Natural killer cell (primary cell): ENCODE results near the gene S1PR3. TPM values are rescaled to one million over a fixed set of nuclear protein-coding genes. Genes with fewer than 3 reads are reported as not detected.

Source experiments
- ATAC-seq, 3 donors: fragments of 150-1000 bp in 2 of 3; fragments of 200-7000 bp in 1 of 3; cut with Tn5 transposase; 1 replicate in 1 of 3; 2 replicates in 2 of 3; pipeline ENCODE4 v1.10.0; 2021; ENCODE audit warnings: mild to moderate bottlenecking in 2 of 3, moderate library complexity in 2 of 3
- DNase-seq, 2 donors: peaks; one replicate each; pipeline versions ENCODE4 v3.0.0 to v3.0.0-alpha.2; 2013 to 2021; ENCODE audit warnings: mixed read lengths in 1 of 2
- H3K27ac ChIP-seq: one replicate; pipeline ENCODE4 v1.5.1; 2013; ENCODE audit warnings: mild to moderate bottlenecking, low read length
- H3K27me3 ChIP-seq: one replicate; pipeline ENCODE4 v1.6.1; 2013; ENCODE audit warnings: low read length; ENCODE audit not compliant: control insufficient read depth, insufficient read depth
- H3K36me3 ChIP-seq: one replicate; pipeline ENCODE4 v1.6.1; 2013; ENCODE audit warnings: low read length; ENCODE audit not compliant: control insufficient read depth, insufficient read depth
- H3K4me1 ChIP-seq: one replicate; pipeline ENCODE4 v1.6.1; 2013; ENCODE audit warnings: low read length; ENCODE audit not compliant: control insufficient read depth, insufficient read depth
- H3K4me3 ChIP-seq: one replicate; pipeline ENCODE4 v1.5.1; 2013; ENCODE audit warnings: low read length
- H3K9me3 ChIP-seq: one replicate; pipeline ENCODE4 v1.6.1; 2013; ENCODE audit warnings: low read length; ENCODE audit not compliant: control insufficient read depth, insufficient read depth
- H3K27ac Mint-ChIP-seq, 2 donors: one replicate each; pipeline ENCODE4 v1.8.0; 2022; ENCODE audit warnings: mild to moderate bottlenecking in 2 of 2, mixed read lengths in 2 of 2, moderate library complexity in 1 of 2
- H3K27me3 Mint-ChIP-seq, 2 donors: one replicate each; pipeline ENCODE4 v1.8.0; 2022; ENCODE audit warnings: low read depth in 2 of 2, mixed read lengths in 2 of 2
- H3K36me3 Mint-ChIP-seq: one replicate; pipeline ENCODE4 v1.8.0; 2022; ENCODE audit warnings: mixed read lengths
- H3K4me1 Mint-ChIP-seq, 2 donors: one replicate each; pipeline ENCODE4 v1.8.0; 2022; ENCODE audit warnings: mixed read lengths in 2 of 2
- H3K4me3 Mint-ChIP-seq: one replicate; pipeline ENCODE4 v1.8.0; 2022; ENCODE audit warnings: mild to moderate bottlenecking, moderate library complexity, mixed read lengths
- H3K9me3 Mint-ChIP-seq, 2 donors: one replicate each; pipeline ENCODE4 v1.8.0; 2022; ENCODE audit warnings: mixed read lengths in 2 of 2
- CTCF ChIP-seq: fragments of 200-600 bp; IDR thresholded peaks from one replicate; pipeline ENCODE4 v1.8.0; 2022; ENCODE audit warnings: antibody characterized with exemption
- WGBS: methylation state at CpG from one replicate; pipeline ENCODE4 v1.1.7; 2013; ENCODE audit warnings: missing lambda C conversion rate; ENCODE audit not compliant: insufficient coverage; 5-methylcytosine and 5-hydroxymethylcytosine counted together
- intact Hi-C: fragments of 100-400 bp; cut with micrococcal nuclease; formaldehyde crosslinking; loops from one replicate; pipeline ENCODE4 v1.14.2; 2022
- total RNA-seq, 4 donors: library from RNA; stranded (reverse); fragments of 120-200 nt in 1 of 4; gene quantifications; one replicate each; pipeline versions ENCODE4 v1.2.3 to v1.2.4, GENCODE V29; 2013 to 2022

Gene S1PR3
- total RNA-seq, 3 donors from 2014 or later (not counting 1 experiment from before 2014, with no cell fraction given), result 1.1 to 1.5 TPM; not detected in 1

GRCh38 chr9:88974641-88975040 is 16.6 kb upstream of the S1PR3 start:
- 85% methylated on average over 7 of the region's 7 CpGs for WGBS

GRCh38 chr9:88975966-88976889 is 15.0 kb upstream of the S1PR3 start:
- no peak overlapping the region for H3K4me3 Mint-ChIP-seq
- no peaks in the 10 kb centered on the region for H3K36me3 ChIP-seq
- intact Hi-C loops, result no loop called here
- no peaks in the 10 kb centered on the region for H3K9me3 ChIP-seq
- no peak overlapping the region for H3K27ac ChIP-seq
- DNase-seq (no peak), ATAC-seq (no peak)
- TF ChIP-seq CTCF, result no peak
- H3K9me3 Mint-ChIP-seq, result no peaks in the 10 kb centered on the region
- no peaks in the 10 kb centered on the region for H3K4me1 ChIP-seq
- H3K27me3 ChIP-seq, result no peaks in the 10 kb centered on the region
- 76% methylated on average over 8 of the region's 8 CpGs for WGBS
- peaks cover 0 to 10% of the 10 kb centered on the region in 2 donors for H3K27me3 Mint-ChIP-seq
- H3K27ac Mint-ChIP-seq, result no peak overlapping the region
- no peaks in the 10 kb centered on the region for H3K4me1 Mint-ChIP-seq
- H3K4me3 ChIP-seq, result no peak overlapping the region
- no peaks in the 10 kb centered on the region for H3K36me3 Mint-ChIP-seq

More at GRCh38 chr9:88974641-88975040, 16.6 kb upstream of the S1PR3 start:
- Histone ChIP-seq H3K4me3 (no peak overlapping the region), H3K36me3 (no peaks in the 10 kb centered on the region), H3K4me1 (no peaks in the 10 kb centered on the region), H3K27me3 (no peaks in the 10 kb centered on the region), H3K27ac (no peak overlapping the region), H3K9me3 (no peaks in the 10 kb centered on the region)
- H3K4me1 Mint-ChIP-seq, result no peaks in the 10 kb centered on the region
- no peak for TF ChIP-seq CTCF
- H3K27ac Mint-ChIP-seq, result no peak overlapping the region
- H3K27me3 Mint-ChIP-seq, result peaks cover 0 to 10% of the 10 kb centered on the region in 2 donors
- H3K4me3 Mint-ChIP-seq, result no peak overlapping the region
- no peaks in the 10 kb centered on the region for H3K36me3 Mint-ChIP-seq
- DNase-seq, result no peak
- no peaks in the 10 kb centered on the region for H3K9me3 Mint-ChIP-seq
- no peak for ATAC-seq
- intact Hi-C loops, result no loop called here

GRCh38 chr9:88976890-88977257 is 14.4 kb upstream of the S1PR3 start:
- 84% methylated on average over 5 of the region's 5 CpGs for WGBS

More at GRCh38 chr9:88976890-88977257, 14.4 kb upstream of the S1PR3 start:
- Mint-ChIP-seq H3K27ac (no peak overlapping the region), H3K9me3 (no peaks in the 10 kb centered on the region), H3K36me3 (no peaks in the 10 kb centered on the region), H3K4me1 (no peaks in the 10 kb centered on the region), H3K27me3 (peaks cover 0 to 10% of the 10 kb centered on the region in 2 donors), H3K4me3 (no peak overlapping the region)
- no peaks in the 10 kb centered on the region for H3K4me1 ChIP-seq
- H3K27ac ChIP-seq, result no peak overlapping the region
- H3K9me3 ChIP-seq, result no peaks in the 10 kb centered on the region
- no peak overlapping the region for H3K4me3 ChIP-seq
- intact Hi-C loops, result no loop called here
- H3K36me3 ChIP-seq, result no peaks in the 10 kb centered on the region
- DNase-seq (no peak), ATAC-seq (no peak)
- no peak for TF ChIP-seq CTCF
- H3K27me3 ChIP-seq, result no peaks in the 10 kb centered on the region
